Testis (tissue), 3 donors: Measurements from ENCODE around the gene GMPS. TPM values are rescaled to one million over a fixed set of nuclear protein-coding genes. Genes with fewer than 3 reads are reported as not detected.
"Not testable (repeated sequence)": the region's sequence is repeated elsewhere in the genome, so short reads cannot be mapped to it uniquely, and the experiment has no call there.

Source experiments
- DNase-seq: peaks from one replicate; pipeline ENCODE4 v3.0.0-alpha.2; 2019
- H3K27ac ChIP-seq, 2 donors: fragments of 200-600 bp; sonication (generic); one replicate each; pipeline ENCODE4 v1.5.1; 2019
- H3K27me3 ChIP-seq: fragments of 200-600 bp; sonication (generic); one replicate; pipeline ENCODE4 v1.5.1; 2019
- H3K36me3 ChIP-seq: fragments of 200-600 bp; sonication (generic); one replicate; pipeline ENCODE4 v1.5.1; 2017; ENCODE audit warnings: low read depth; ENCODE audit errors: missing control alignments
- H3K4me1 ChIP-seq: fragments of 200-600 bp; sonication (generic); one replicate; pipeline ENCODE4 v1.5.1; 2019
- H3K4me3 ChIP-seq, 2 donors: fragments of 200-600 bp; sonication (generic); one replicate each; pipeline ENCODE4 v1.5.1; 2017 to 2019
- H3K9me3 ChIP-seq: fragments of 200-600 bp; sonication (generic); one replicate; pipeline ENCODE4 v1.5.1; 2017
- POLR2A ChIP-seq: fragments of 450-650 bp; IDR thresholded peaks from one replicate; pipeline ENCODE4 v1.6.1; 2017; ENCODE audit warnings: antibody characterized with exemption, mild to moderate bottlenecking, moderate library complexity
- WGBS, 2 donors: methylation state at CpG; one replicate each; pipeline ENCODE4 v1.1.5; 2018; 5-methylcytosine and 5-hydroxymethylcytosine counted together
- intact Hi-C: fragments of 100-400 bp; cut with DNase I; formaldehyde crosslinking; loops from one replicate; pipeline ENCODE4 v1.15.1; 2023; ENCODE audit warnings: low total_unique reads
- polyA plus RNA-seq: library from polyadenylated mRNA; stranded (reverse); fragments of 350-450 nt; fragmentation: Illumina TruSeq; extraction: RNeasy Lipid Tissue Mini Kit (QIAGEN cat#74804); gene quantifications from one replicate; pipeline ENCODE4 v1.2.3, GENCODE V29; 2014; ENCODE audit warnings: low read depth, low replicate concordance; ENCODE audit not compliant: insufficient read depth
- total RNA-seq, 2 donors: library from RNA; depleted of rRNA; stranded (reverse); fragments of >200 nt; gene quantifications; one replicate each; pipeline ENCODE4 v1.2.3, GENCODE V29; 2016
- TF ChIP-seq, protein P1 (sequence below), 3 experiments: fragments of 450-650 bp in 2 of 3; fragments of 200-600 bp in 1 of 3; sonication (generic) in 1 of 3; IDR thresholded peaks; one replicate each; pipeline ENCODE4 v1.5.1; 2016 to 2019; ENCODE audit warnings: antibody characterized with exemption in 3 of 3, mild to moderate bottlenecking in 2 of 3, moderate library complexity in 1 of 3

GMPS gene
- total and polyA plus RNA-seq, 3 donors from 2014 or later = 90.2 to 259 (median 129) TPM

DNA sequence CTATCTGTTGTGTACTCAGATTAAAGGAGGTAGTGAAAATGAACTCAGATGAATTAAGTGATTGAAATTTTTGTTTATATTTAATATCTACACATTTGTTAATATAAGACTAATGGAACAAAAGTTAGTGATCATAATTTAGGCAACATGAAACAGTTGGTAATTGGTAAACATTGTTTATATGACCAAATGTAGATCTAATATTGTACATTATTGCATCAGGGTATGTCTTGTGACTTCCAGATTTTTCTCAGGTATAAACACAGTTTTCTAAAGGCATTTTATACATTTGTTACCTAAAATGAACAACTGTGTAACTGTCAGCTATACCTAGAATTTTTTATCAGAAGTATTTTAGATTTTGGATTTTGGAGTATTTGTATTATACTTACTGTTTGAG, 14.8 kb downstream of the GMPS start:
- Histone ChIP-seq H3K9me3 (no peaks in the 10 kb centered on the region), H3K27me3 (no peaks in the 10 kb centered on the region), H3K4me1 (no peaks in the 10 kb centered on the region), H3K27ac (no peak overlapping the region), H3K4me3 (no peak overlapping the region), H3K36me3 (no peaks in the 10 kb centered on the region)
- intact Hi-C loops = no loop called here
- no peak for TF ChIP-seq POLR2A
- TF ChIP-seq, protein P1, sequence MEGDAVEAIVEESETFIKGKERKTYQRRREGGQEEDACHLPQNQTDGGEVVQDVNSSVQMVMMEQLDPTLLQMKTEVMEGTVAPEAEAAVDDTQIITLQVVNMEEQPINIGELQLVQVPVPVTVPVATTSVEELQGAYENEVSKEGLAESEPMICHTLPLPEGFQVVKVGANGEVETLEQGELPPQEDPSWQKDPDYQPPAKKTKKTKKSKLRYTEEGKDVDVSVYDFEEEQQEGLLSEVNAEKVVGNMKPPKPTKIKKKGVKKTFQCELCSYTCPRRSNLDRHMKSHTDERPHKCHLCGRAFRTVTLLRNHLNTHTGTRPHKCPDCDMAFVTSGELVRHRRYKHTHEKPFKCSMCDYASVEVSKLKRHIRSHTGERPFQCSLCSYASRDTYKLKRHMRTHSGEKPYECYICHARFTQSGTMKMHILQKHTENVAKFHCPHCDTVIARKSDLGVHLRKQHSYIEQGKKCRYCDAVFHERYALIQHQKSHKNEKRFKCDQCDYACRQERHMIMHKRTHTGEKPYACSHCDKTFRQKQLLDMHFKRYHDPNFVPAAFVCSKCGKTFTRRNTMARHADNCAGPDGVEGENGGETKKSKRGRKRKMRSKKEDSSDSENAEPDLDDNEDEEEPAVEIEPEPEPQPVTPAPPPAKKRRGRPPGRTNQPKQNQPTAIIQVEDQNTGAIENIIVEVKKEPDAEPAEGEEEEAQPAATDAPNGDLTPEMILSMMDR (IDR thresholded peaks at IDR 0.05) = no peak
- no peak for DNase-seq

DNA sequence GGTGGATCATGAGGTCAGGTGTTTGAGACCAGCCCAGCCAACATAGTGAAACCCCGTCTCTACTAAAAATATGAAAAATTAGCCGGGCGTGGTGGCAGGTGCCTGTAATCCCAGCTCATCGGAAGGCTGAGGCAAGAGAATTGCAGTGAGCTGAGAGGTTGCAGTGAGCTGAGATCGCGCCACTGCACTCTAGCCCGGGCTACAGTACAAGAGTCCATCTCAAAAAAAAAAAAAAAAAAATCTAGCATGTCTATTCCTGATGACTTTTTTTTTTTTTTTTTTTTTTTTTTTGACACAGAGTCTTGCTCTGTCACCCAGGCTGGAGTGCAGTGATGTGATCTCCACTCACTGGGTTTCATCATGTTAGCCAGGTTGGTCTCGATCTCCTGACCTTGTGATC, 15.9 kb downstream of the GMPS start:
- H3K36me3 ChIP-seq, DNase-seq, H3K9me3 ChIP-seq, H3K4me3 ChIP-seq, intact Hi-C loops, H3K27me3 ChIP-seq, H3K4me1 ChIP-seq, H3K27ac ChIP-seq: not testable (repeated sequence)
- WGBS, 2 donors = 96 to 98% methylated on average over 8 of the region's 8 CpGs

DNA sequence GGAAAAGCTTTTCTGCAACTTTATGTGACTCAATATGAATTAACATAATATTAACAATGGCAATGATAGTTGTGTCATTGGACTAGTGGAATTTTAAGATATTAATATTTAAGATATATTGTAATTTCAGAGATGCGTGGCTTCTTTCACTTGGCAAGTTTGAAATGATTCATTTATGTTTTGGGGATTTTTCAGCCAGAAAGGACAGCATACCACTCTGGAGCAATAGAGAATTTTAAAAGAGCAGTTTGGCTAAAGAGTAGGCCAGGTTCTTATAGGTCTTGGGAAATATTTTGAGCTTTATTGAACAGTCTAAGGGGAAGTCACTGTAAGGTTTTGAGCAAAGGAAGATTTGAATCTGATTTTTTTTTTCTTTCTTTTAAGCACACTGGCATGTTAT, 16.5 kb downstream of the GMPS start:
- H3K27ac ChIP-seq = no peak overlapping the region
- TF ChIP-seq, protein P1 (IDR thresholded peaks at IDR 0.05) = no peak
- no peak for TF ChIP-seq POLR2A
- no peaks in the 10 kb centered on the region for H3K36me3 ChIP-seq
- no peaks in the 10 kb centered on the region for H3K27me3 ChIP-seq
- whole genome bisulfite sequencing, 2 donors = 76 to 83% methylated on average over 1 of the region's 1 CpG
- no peaks in the 10 kb centered on the region for H3K9me3 ChIP-seq
- DNase-seq = no peak
- intact Hi-C loops = no loop called here
- no peaks in the 10 kb centered on the region for H3K4me1 ChIP-seq
- no peak overlapping the region for H3K4me3 ChIP-seq

DNA sequence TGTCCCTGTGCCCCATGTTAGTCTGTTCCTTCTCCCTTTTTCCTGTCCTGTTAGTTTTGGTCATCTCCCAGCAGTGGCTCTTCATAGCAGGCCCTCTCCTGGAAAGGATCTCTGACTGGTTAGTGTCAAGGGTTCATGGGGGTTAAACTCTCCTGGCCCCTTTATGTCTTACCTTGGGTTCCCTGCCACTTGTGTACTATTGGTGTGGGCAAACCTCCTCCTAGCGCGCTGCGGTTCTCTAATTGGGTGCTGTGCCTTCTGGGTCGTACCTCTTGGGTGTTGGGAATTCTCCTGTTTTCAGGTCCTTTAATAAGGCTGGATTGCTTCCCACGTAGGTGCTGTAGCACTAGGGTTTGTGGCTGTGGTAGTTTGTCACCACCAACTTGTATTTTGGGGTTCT, 18.8 kb downstream of the GMPS start:
- Histone ChIP-seq H3K4me3 (no peak overlapping the region), H3K27ac (no peak overlapping the region), H3K9me3 (no peaks in the 10 kb centered on the region), H3K4me1 (no peaks in the 10 kb centered on the region), H3K27me3 (no peaks in the 10 kb centered on the region), H3K36me3 (no peaks in the 10 kb centered on the region)
- TF ChIP-seq, protein P1 (IDR thresholded peaks at IDR 0.05) = no peak
- WGBS, 2 donors = 84 to 89% methylated on average over 5 of the region's 5 CpGs
- intact Hi-C loops = no loop called here
- no peak for DNase-seq

DNA sequence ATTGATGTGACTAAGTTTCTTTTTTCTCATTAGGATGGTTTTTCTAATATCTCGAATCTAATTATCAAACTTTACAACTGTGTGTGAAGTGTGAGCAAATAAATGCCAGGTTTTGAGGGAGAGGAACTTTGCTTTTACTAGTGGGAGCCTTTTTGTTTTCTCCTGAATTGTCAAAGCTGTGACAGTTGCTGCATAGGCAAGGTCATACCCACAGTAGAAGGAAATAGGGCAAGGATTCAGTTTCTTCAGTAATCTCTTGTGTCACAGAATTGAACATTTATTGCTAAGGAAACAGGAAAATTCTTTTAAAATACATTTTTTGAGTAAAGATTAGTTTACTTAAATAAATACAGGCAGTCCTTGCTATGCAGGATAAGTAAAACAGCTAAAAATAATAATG, 19.5 kb downstream of the GMPS start:
- no peak for TF ChIP-seq POLR2A
- TF ChIP-seq, protein P1 (IDR thresholded peaks at IDR 0.05) = no peak
- no peaks in the 10 kb centered on the region for H3K27me3 ChIP-seq
- no peak overlapping the region for H3K27ac ChIP-seq

More for the DNA sequence above, 19.5 kb downstream of the GMPS start:
- WGBS, 2 donors = 42 to 44% methylated on average over 1 of the region's 1 CpG
- Histone ChIP-seq H3K9me3 (no peaks in the 10 kb centered on the region), H3K4me3 (no peak overlapping the region), H3K4me1 (no peaks in the 10 kb centered on the region), H3K36me3 (no peaks in the 10 kb centered on the region)
- intact Hi-C loops = no loop called here
- DNase-seq = no peak
